Middle frontal gyrus (tissue), 1 donor: ENCODE data around the gene ACSM6.

Source experiments
- DNase-seq: peaks from one replicate; pipeline ENCODE4 v3.0.0-alpha.2; 2015; ENCODE audit warnings: low spot score; ENCODE audit errors: extremely low spot score

Gene ACSM6

GRCh38 chr10:95267251-95267650, 73.2 kb downstream of the ACSM6 start:
- no peak for DNase-seq

DNA sequence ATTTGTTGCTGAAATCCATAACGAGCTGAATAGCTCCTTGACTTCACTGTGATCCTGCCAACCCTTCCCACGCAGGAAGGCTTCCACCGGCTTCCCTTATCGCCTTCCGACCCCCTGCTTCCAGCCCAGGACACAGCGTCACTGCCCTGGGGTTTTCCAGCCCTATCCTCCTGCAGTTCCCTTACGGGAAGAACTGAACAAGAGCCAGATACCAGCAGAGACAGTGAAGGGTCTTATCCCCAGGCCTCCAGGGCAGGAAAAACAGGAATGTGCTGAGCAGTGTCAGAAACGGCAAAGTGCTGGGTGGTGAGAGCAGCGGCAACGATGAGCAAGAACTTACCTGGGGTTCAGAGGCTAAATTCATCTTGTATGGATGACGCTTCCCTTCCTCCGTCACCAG, 74.4 kb downstream of the ACSM6 start:
- DNase-seq = no peak

DNA sequence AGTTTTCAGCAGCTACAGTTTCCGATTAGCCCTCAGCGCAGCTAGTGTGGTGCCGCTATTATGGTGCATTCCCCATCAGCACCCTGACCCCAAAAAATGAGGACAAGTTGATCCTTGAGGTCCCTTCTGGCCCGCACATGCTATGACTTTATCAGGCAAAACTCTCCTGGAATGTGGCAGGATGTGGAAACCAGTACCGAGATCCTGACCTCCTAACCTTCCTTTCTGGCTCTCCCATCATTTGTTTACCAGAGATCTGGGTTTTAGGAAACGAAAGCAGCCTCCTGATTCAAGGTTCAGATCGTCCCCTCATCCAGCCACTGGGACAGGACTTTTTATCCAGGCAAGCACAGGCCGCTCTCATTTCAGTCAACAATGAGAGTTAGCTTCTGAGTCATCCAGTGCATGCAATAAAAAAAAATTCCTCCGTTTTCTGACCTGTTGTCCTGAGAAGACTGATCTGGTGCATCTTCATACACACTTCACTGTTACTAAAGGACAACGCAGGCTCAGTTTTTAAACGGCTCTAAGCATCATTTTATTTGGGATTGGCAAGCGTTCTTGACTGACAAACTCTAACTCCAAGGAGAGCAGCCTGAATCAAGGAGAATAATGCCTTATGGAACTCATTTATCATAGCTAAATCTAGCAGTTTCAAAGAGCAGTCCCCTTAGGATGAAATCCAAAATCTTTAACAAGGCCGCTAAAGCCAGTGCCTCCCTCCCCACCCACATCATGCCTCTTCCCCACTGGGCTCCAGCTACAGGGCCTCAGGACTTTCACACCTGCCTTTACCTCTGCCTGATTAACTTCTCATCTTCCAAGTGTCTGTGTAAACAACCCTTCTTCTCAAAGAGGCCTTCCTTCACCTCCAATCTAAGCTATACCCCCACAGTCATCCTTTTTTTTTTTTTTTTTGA, 79.6 kb downstream of the ACSM6 start:
- no peak for DNase-seq

DNA sequence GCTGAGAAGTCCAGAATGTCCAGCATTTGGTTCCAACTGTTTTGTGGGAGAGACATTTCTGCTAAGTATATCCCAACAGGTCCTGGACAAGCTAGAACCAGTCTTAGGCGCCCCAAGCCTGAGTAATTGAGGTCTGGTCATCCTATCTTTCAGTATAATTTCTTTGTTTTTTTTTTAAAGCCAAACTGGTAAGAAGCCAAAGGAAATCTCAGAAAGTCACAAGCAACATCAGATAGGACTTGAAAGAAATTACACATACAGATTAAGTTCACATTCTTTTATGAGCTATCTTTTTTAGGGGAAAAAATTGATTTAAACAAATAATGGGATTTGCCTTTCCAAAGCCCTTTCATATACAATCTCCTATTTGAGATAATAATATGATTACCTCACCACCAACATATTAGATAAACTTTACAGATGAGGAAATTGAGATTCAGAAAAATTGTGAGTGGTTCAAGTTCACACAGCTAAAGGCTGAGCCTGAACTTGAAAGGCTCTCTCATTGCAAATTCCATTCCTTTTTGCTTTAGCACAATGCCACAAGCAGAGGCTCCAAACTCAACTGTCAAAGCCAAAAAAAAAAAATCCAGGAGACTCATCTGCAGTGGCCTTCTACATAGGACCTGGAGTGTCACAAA, 81.8 kb downstream of the ACSM6 start:
- no peak for DNase-seq

GRCh38 chr10:95276367-95277200, 82.5 kb downstream of the ACSM6 start:
- DNase-seq = no peak

DNA sequence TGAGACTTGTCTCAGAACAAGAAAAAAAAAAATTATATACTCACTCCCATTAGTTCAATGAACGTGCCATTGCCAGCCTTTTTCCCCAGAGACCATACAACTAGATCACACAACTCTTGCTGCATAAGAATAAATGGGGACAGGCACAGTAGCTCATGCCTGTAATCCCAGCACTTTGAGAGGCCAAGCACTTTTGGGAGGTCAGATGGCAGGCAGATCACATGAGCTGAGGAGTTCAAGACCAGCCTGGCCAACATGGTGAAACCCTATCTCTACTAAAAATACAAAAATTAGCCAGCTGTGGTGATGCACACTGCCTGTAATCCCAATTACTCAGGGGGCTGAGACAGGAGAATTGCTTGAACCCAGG, 83.1 kb downstream of the ACSM6 start:
- DNase-seq = no peak

DNA sequence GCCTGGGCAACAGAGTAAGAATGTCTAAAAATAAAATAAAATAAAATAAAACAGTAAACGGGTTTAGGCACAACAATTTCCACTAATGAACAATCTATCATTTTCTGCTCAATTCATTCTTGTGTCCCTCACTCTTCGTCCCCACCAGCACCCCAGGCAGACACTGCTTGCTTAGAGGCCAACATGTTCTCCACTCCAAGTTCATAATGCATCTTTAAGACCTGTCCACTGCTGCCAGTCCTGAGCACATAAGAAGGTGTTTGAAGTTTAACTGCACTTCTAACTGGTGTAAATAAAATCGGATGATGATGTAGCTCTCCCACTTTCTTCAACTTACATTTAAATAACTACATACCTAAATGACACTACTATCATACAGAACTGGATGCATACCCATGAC, 83.6 kb downstream of the ACSM6 start:
- no peak for DNase-seq
